Measurements from ENCODE around the gene RRBP1.

The RRBP1 gene

DNA sequence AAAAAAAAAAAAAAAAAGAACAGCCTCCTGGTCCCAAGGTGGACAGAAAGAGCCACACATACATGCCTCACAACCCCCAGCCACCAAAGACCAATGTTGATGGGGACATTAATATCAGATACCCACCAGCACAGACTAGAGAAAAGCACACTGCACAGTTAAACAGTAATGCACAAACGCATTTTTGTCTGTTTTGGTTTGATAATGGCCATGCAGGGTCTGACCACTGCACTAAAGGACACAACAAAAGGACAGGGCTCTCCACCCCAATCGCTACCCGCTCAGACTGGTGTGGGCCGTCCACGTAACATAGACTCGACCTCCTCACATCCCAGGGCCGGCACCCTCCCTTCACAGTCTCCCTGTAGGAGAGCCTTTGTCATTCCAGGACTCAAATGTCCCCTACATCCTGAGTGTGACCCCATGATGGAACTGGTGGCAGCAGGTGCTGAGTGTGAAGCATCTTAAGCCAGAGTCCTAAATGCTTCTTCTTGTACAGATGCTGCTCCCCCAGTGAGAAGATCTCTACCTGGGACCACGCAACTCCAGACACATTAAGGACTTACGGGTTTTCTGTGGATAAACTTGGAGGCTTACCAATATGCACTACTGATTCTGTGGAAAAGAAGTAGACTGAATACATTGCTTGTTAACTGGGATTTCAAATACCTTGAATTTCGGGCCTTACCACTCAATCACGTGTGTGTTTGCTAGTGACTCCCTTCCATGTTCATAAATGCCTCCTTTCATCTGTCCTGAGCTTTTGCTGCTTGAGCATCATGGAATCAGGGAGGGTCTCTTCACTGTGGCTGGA is 28.0 kb downstream of the RRBP1 start:
- TF ChIP-seq, protein P1, sequence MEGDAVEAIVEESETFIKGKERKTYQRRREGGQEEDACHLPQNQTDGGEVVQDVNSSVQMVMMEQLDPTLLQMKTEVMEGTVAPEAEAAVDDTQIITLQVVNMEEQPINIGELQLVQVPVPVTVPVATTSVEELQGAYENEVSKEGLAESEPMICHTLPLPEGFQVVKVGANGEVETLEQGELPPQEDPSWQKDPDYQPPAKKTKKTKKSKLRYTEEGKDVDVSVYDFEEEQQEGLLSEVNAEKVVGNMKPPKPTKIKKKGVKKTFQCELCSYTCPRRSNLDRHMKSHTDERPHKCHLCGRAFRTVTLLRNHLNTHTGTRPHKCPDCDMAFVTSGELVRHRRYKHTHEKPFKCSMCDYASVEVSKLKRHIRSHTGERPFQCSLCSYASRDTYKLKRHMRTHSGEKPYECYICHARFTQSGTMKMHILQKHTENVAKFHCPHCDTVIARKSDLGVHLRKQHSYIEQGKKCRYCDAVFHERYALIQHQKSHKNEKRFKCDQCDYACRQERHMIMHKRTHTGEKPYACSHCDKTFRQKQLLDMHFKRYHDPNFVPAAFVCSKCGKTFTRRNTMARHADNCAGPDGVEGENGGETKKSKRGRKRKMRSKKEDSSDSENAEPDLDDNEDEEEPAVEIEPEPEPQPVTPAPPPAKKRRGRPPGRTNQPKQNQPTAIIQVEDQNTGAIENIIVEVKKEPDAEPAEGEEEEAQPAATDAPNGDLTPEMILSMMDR (IDR thresholded peaks at IDR 0.05; ENCODE audit: borderline replicate concordance, insufficient read depth, low read depth, low read length), result no peak
- H3K4me3 ChIP-seq (ENCODE audit: low read depth, low read length), result no peak overlapping the region

DNA sequence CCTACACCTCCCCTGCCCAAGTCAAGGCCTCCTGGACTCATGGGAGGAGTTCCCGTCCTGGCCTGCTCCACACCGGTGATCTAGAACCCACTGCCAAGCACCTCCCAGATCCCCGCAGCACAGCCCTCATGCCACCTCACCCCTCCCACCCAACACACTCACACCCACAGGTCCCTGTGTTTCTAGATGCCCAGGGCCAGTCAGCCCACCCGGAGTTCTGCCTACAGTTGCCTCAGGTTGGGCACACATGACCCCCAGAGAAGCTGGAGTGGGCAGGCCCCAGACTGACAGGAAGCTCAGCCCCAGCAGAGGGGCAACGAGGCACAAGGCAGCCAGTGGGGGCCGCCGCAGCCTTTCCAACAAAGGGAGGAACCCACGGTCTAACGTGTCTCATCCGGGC is 29.6 kb downstream of the RRBP1 start:
- no peak overlapping the region for H3K4me3 ChIP-seq (ENCODE audit: low read depth, low read length)
- TF ChIP-seq, protein P1 (IDR thresholded peaks at IDR 0.05; ENCODE audit: borderline replicate concordance, insufficient read depth, low read depth, low read length), result no peak

DNA sequence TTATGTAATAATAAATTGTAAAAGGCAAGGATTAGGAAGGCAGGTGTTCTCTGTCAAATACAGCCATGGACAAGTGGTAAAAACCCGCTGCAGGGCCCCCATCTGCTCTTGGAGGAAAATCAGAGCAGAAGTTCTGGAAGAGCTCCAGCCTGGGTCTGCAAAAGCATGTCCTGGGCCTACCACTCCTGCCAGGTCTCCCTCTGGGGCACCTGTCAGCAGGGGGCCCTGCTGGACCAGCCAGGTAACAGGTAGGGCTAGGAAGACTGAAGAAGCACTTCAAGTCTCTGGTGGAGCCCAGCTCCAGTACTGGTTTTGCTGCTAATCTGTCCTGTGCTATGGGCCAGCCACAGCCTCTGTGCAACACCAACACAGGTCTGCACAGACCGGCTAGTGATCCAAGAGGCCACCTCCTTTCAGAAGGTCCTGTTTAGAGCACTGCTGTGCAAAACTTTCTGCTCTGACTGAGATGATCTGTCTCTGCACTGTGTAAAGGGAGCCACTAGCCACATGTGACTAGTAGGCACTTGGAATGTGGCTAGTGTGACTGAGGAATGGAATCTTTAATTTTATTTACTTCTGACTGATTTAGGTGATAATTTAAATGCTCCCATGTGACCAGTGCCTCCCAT is 30.2 kb downstream of the RRBP1 start:
- H3K4me3 ChIP-seq (ENCODE audit: low read depth, low read length), result no peak overlapping the region
- TF ChIP-seq, protein P1 (IDR thresholded peaks at IDR 0.05; ENCODE audit: borderline replicate concordance, insufficient read depth, low read depth, low read length), result peak; percentile 13; the same call in 1 of the 2 replicates

DNA sequence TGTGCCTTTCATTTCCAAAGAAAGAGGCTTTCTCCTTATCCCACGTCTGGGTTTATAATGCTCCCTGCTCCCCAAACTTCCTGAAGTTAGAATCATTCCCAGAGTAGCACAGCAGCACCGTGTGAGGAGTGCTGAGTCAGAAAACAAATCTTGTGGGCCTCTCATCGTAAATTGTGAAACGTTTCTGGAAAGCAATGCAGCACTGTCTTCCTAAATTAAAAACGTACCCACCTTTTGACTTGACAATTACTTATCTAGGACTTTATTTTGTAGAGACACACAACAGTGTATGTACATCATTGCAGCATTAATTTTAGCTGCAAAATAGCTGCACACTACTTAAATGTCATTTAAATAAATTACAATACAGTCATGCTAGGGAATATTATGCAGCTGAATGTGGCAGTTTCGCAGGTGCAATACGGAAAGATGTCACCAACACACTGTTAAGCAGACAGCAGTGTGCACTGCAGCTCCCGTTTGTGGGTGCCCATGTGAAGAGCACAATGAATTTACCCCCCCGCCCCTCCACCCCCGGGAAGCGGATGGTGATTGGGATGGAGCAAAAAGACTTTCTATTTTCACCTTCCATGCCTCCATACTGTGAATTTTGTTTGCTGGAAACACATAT is 30.8 kb downstream of the RRBP1 start:
- TF ChIP-seq, protein P1 (IDR thresholded peaks at IDR 0.05; ENCODE audit: borderline replicate concordance, insufficient read depth, low read depth, low read length), result no peak
- H3K4me3 ChIP-seq (ENCODE audit: low read depth, low read length), result no peak overlapping the region

DNA sequence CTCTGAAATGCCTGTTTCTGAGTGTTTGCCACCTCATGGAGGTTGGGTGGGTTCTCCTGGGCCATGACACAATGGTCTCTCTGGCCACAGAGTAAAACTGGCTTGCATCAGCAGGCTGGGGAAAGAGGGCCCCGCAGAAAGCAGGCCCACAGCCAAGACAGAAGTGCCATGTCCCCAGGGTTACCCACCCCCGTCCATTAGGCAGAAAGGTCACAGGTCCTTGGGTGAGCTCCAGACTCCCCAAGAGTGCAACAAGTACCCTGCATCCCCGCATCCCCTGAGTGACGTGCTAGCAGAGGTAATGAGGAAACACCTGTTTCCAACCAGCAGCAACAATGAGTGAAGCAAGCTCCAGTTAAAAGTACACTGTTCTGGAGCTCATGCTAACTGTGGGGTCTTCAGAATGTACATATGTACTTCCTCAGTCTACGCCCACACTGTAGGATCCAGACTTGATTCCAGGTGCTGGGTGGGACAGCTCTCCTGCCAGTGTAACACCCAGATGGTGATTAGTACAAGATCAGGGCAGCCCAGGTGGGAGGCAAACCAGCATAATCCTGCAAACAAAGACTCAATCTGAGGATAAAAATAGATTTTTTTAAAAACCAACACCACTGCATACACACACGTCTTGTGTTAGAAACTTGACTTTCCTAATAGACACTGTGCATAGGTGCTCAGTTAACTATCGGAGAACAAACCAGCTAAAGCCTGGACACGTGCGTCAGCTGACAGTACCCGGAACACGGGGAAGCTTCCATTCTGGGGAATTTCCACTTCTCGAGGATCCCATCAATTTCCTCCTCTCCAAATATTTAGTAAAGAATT is 31.5 kb downstream of the RRBP1 start:
- TF ChIP-seq, protein P1 (IDR thresholded peaks at IDR 0.05; ENCODE audit: borderline replicate concordance, insufficient read depth, low read depth, low read length), result no peak
- H3K4me3 ChIP-seq (ENCODE audit: low read depth, low read length), result no peak overlapping the region

DNA sequence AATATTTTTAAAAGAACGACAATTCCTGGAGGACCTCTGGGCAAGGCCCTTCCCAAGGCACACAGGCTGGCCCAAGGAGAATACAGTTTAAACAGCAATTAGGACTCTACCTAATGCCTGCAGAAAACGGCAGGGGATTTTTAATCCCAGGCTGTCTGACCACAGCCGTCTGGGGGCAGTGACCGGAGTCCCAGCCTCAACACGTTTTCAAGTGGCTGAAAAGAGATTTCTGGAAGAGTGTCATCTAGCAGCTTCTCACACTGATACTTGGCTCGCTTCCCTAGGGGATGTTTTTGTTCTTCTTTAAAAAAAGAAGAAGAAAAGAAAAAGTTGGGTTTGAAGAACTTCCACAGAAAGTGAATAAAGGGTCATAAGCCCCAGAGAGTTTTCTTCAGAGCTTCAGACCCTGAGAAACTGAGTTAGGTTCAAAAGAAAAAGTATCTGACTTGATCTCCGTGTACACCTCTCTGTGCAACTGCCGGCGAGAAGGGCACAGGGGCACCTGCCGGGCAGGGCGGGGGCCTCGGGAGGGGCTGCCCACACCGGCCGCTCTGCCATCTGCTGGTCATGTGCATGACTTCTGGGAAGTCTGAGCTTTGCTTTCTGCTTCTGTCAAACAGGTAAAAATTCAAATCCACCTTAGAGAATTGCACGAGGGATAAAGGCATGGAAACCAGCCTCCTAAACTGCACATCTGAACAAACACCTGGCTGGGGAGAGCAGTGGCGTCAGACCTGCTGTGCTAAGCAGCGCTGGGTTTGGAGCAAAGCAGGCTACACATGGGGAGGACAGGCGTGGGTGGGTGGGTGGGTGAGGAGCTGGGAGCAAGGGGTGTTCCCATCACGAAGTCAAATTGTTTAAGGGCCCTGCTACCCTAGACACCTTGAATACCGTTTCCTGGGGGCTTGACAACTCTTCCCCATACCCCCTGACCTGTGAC is 33.0 kb downstream of the RRBP1 start:
- H3K4me3 ChIP-seq (ENCODE audit: low read depth, low read length), result no peak overlapping the region

More for the DNA sequence above, 33.0 kb downstream of the RRBP1 start:
- TF ChIP-seq, protein P1 (IDR thresholded peaks at IDR 0.05; ENCODE audit: borderline replicate concordance, insufficient read depth, low read depth, low read length), result peak; percentile 52
